HG03460 (cell line): Measurements from ENCODE around the gene S100A16.

Experiments used
- ATAC-seq: cut with Tn5 transposase; IDR thresholded peaks from one replicate; pipeline ENCODE4 v1.9.1; 2021; ENCODE audit not compliant: unreplicated experiment

Gene S100A16

GRCh38 chr1:153638261-153638660 lies 25.3 kb upstream of the S100A16 start:
- no peak for ATAC-seq

- ATAC-seq: no peak
Measured at GRCh38 chr1:153636312-153636711, 23.4 kb upstream of the S100A16 start.

DNA sequence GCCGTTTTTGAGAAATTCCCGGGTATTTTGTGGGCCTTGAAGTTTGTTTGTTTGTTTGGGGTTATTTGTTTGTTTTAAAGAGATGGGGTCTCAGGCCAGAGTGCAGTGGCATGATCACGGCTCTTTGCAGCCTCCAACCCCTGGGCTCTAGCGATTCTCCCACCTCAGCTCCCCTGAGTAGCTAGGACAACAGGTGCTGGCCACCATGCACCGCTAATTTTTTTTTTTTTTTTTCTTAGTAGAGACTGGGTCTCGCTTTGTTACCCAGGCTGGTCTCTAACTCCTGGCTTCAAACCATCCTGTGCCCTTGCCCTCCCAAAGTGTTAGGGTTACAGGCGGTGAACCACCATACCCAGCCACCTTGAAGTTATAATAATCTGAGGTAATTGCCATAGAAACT lies 22.9 kb upstream of the S100A16 start:
- ATAC-seq: no peak

DNA sequence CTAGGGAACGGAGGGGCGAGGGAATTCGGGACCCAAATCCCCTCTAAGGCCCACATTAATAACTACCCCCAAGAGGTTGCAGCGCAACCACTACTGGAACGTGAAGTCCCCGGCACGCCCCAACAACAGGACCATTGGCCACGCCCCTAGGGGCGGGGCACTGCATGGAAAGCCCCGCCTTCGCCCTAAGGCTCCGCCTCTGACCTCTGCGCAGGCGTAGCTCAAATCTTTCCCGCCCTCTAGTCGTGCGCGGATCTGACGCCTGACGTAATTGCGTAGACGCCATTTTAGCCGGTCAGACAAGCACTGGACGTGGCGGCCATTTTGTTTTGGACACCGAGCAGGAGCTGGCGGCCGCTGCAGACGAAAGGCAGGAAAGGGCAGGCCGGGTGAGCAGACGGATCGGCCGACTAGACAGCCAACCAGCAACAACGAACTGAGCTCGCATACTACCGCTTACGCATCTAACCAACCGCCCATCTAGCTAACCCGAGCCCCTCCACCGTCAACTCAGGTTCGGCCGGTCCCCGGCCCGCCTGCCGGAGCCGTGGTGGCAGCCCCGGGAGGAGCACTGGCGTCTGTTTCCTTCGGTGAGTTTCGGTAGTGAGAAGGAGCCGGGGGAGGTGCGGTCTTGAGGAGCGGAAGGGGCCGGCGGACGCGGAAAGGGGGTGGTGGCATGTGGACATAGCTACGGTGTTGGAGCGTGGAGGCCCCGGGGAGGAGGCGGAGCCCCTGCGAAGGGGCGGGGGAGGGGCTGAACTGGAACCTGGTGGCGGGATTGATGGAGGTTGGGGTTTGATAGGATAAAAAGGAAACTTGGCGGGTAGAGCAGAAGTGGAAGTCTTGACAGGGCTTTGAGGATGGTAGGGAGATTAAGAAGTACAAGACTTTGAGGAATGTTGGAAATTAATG lies 21.1 kb upstream of the S100A16 start, which contains the start of gene CHTOP:
Gene CHTOP (plus strand): TSS at position 313 of the 912 bp plus-strand sequence. CDS start 2,523 bp downstream, outside the sequence.
- ATAC-seq: peak; percentile 87

GRCh38 chr1:153633161-153633753 lies 20.3 kb upstream of the S100A16 start:
- no peak for ATAC-seq

DNA sequence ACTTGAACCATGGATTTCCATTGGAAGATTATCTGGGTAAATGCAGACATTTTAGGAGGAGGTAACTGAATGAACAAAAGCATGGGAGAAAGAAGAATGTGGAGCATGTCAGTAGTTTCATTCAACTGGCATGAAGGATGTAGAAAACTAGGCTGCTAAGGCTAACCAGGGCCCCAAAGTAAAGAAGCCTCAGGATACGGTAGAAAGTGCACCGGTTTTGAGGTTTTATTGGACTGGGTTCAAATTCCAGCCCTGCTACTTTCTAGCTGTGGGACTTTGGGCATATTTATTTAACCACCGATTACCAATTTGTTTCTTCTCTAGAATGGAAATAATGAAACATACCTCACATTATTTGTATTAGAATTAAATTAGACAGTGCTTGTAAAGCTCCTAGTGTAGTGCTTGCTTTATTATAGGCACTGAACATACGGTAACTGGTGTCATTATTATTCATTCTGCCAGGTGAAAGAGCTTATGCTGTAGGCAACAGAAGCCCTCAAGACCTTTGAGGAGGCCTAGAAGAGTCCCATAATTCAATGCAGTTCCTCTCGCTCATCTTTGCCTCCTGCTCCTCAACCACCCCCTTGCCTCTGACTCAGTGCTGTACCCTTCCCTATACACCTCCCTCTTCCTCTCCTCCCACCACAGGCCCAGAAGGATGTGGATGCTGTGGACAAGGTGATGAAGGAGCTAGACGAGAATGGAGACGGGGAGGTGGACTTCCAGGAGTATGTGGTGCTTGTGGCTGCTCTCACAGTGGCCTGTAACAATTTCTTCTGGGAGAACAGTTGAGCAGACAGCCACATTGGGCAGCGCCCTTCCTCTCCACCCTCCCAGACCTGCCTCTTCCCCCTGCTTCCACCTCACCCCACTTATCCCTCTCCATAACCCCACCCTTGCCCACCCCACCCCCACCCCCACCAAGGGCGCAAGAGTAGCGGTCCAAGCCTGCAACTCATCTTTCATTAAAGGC lies 18.4 kb upstream of the S100A16 start:
- ATAC-seq: no peak

- no peak for ATAC-seq
Measured at GRCh38 chr1:153630384-153630783, 17.4 kb upstream of the S100A16 start.

DNA sequence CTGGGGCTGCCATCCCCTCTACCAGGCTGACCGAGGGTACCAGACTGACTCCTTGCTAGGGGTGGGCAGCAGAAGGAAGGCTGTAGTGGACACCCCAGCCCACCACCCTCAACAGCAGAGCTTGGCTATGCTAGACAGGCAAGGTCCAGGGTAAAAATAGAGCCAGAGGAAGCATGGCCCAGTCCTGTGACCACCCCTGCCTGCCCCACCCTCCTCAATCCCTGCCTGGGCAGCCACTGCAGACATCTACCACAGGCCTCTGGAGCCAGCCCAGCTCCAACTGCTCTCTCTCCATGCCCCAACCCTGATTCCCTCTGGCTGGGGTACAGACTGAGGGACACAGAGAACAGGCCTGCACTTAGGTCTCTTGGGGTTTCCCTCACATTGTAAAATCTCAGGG lies 17.0 kb upstream of the S100A16 start:
- no peak for ATAC-seq

GRCh38 chr1:153629343-153629665 lies 16.4 kb upstream of the S100A16 start:
- no peak for ATAC-seq

DNA sequence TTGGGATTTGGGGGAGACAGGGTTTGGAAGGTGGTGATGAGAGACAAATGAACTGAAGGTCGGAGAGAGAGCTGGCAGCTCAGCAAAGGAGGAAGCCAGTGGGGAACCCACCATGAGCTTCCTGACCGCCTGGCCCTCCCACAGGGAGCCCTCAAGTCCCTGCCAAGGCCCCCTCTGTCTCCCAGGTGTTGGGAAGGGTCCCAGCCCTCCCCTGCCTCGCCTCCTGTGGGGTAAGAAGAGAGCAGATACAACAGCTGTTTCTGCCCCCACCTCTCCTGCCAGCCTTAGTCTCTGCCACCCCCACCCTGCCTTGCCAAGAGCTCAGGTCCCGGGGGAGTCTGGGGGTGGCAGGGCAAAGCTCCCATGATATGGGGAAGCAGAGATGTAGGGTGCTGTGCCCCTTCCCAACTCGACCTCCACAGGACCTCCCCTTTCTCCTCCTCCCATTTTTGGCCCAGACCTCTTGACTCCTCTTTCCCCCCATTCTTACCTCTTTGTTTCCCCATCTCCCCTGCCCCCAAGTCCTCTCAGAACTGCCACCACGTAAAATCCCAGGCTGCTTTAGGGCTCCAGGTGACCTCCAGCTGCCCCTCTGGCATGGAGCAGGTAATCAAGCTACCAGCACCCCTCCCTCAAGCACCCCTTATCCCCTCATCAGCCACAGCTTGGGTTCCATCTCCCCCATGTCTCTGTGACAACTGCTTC lies 15.9 kb upstream of the S100A16 start:
- no peak for ATAC-seq

DNA sequence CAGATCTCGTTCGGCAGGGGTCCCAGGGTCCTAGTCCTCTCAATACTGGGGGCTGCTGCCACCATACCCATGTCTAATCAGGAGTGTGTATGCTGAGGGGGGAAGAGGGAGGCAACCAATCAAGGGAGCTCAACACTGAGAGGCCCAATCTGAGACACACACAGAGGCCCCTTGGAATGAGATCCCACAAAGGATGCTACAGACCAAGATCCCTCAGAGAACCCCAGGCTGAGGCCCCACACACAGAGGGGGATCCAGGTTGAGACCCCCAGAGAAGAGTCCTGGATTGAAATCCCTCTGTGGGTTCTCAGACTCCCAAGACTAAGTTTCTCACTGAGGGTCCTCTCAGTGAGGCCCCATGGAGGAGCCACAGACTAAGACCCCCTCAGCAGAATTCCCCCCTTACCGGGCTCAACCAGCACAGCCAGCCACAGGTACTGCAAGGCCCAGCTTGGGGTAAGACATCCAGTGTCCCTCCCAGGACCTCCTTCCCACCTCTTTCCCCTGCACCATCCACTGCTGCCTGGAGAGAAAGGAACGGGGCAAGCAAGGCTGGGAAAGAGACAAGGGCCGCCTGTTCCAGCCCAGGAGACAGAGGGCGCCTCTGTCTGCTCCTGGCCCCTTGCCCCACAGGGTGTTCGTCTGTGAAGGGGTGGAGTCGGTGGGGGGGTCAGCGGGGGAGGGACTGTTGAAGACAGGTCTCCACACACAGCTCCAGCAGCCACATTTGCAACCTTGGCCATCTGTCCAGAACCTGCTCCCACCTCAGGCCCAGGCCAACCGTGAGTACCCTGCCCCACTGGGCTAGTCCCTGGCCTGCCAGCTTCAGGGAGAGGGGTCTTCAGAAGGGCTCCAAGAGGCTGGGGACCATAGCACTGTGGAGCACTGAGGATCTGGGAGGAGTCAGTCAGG lies 15.0 kb upstream of the S100A16 start, which contains the start of gene S100A1:
Gene S100A1 (plus strand): TSS at position 720 of the 912 bp plus-strand sequence. CDS start 2,088 bp downstream, outside the sequence.
- no peak for ATAC-seq

DNA sequence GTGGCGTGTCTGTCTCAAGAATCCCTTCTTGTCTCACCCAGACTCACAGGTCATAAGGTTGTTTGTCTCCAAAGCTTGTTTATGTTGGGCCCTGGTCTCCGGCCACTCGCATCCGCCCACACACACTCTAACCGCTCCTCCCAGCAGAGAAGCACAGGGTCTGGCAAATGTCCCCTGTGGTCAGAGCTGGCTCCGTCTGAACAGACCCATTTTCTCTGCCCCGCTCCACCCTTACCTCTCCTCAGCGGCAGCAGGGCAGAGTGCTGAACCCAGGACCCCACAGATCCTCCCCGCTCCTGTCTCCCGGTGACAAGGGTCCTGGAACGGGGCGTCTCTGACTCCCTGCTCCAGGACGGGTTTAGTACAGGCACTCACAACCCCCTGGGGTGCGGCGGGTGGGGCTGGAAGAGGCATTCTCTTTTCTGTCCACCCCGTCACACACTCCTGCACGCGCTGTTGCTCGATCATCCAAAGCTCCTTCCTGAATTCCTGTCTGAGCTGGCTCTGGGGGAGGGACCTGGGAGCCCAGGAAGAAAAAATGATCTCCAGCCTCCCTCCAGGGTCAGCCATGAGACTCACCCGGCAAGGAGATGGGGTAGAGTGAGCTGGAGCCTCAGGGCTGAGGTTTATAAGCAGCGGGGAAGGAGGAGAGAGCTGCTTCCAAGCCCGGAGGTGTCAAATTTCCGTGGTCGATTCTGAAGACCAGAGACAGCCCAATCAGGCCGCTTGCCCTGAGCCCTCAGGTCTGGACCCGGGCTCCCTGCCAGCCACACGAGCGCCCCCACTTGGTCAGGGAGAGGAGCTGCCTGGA lies 14.2 kb upstream of the S100A16 start, which contains the start of gene S100A13:
Gene S100A13 (minus strand): TSS at position 602 of the 811 bp plus-strand sequence. CDS start 1,033 bp downstream, outside the sequence.
- no peak for ATAC-seq

GRCh38 chr1:153626477-153626903 lies 13.6 kb upstream of the S100A16 start:
- ATAC-seq: no peak

GRCh38 chr1:153624965-153625611 lies 12.2 kb upstream of the S100A16 start:
- ATAC-seq: no peak

GRCh38 chr1:153623101-153623500 lies 10.2 kb upstream of the S100A16 start:
- no peak for ATAC-seq

GRCh38 chr1:153619171-153619570 lies 6.2 kb upstream of the S100A16 start:
- no peak for ATAC-seq

GRCh38 chr1:153617663-153618062 lies 4.7 kb upstream of the S100A16 start:
- peak; percentile 74 for ATAC-seq

GRCh38 chr1:153616917-153617311 lies 4.0 kb upstream of the S100A16 start:
- no peak for ATAC-seq
